Measurements from ENCODE around the gene XRCC1.
"Not testable (repeated sequence)": the region's sequence is repeated elsewhere in the genome, so short reads cannot be mapped to it uniquely, and the experiment has no call there.

XRCC1 gene

GRCh38 chr19:43541920-43542650, 33.2 kb downstream of the XRCC1 start:
- DNase-seq, result no peak

GRCh38 chr19:43540381-43540780, 34.9 kb downstream of the XRCC1 start:
- no peak for DNase-seq

DNA sequence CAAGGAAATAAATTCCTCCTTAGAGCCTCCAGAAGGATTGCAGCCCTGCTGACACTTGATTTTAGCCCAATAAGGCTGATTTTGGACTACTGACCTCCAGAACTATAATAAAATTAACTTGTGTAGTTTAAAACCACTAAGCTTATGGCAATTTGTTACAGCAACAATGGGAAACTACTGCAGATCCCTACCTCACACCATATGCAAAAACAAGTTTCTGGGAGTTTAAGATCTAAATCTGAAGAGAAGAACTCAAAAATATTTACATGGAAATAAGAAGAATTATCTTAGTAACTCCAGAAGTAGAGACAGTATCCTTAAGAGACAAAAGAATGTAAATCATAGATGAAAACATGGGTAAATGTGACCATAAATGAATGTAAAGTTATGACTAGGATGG, 36.4 kb downstream of the XRCC1 start:
- DNase-seq, result no peak

GRCh38 chr19:43534816-43535761, 40.2 kb downstream of the XRCC1 start:
- peak; percentile 42 for DNase-seq

DNA sequence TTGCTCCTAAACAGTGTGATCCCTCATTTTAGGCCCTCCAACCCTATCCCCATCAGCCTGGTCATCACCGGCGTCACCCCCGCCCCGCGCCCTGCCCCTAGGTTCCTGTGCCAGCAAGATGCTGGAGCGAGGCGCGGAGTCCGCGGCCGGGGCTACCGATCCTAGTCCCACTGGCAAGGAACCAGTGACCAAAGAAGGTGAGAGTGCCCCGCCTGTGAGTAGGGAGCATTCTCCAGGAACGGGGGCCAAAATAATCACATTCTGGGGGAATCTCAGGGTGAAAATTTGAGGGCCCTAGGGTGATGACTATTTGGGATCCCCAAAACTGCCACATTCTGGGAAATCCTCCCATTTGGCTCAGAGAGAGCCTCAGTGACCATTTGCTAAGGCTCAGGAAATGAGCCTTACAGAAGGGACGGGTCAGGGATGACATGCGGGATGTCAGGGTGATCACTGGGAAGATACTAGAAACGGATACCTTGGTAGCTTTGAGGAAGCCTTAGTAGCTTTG, 41.0 kb downstream of the XRCC1 start:
- DNase-seq, result no peak

DNA sequence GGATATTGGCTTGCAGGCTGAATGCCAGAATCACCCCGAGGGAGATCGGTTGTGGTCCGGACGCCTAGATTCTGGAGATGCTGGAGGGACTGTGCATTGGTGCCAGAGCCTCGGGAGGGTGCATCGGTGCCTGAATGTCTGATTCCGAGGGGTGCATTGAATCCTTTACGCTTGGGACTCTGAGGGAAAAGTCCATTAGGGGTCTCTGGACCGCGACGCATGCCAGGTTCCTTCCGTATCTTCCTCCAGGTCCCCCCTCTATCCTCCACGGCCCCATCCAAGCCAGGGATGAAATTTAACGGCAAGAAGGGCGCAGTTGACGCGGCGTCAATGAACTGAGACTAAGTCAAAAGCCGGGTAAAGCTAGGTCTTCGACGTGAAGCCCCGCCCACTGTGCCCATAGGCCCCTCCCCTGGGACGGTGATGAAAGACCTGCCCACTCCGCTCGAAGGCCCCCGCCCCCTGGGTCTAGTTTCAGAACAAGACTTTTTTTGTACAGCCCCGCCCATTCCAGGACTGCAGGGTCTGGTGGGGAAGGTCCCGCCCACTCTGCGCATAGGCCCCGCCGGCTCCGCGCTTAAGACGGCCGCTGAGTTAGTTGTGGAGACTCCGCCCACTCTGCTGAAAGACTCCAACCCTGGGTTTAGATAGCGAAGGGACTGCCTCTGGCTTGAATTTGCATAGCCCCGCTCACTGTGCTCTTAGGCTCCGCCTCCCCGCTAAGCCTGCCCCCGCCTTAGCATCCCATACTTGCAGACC, 41.6 kb downstream of the XRCC1 start:
- peak; percentile 89 for DNase-seq

GRCh38 chr19:43532962-43533545, 42.3 kb downstream of the XRCC1 start, which contains the start of gene ZNF575:
Gene ZNF575, plus strand, starts transcription at chr19:43533188. Its CDS starts 1,235 bp downstream, at chr19:43534423.
- peak; percentile 93 for DNase-seq

- peak; percentile 83 for DNase-seq
Measured at GRCh38 chr19:43532571-43532961, 42.8 kb downstream of the XRCC1 start.

GRCh38 chr19:43527860-43528622, 47.3 kb downstream of the XRCC1 start:
- DNase-seq, result peak; percentile 28

GRCh38 chr19:43526884-43527859, 48.2 kb downstream of the XRCC1 start, which contains the start of gene ETHE1:
Gene ETHE1, minus strand, starts transcription at chr19:43527201. Its CDS starts 24 bp downstream, at chr19:43527177.
- peak; percentile 16 for DNase-seq

DNA sequence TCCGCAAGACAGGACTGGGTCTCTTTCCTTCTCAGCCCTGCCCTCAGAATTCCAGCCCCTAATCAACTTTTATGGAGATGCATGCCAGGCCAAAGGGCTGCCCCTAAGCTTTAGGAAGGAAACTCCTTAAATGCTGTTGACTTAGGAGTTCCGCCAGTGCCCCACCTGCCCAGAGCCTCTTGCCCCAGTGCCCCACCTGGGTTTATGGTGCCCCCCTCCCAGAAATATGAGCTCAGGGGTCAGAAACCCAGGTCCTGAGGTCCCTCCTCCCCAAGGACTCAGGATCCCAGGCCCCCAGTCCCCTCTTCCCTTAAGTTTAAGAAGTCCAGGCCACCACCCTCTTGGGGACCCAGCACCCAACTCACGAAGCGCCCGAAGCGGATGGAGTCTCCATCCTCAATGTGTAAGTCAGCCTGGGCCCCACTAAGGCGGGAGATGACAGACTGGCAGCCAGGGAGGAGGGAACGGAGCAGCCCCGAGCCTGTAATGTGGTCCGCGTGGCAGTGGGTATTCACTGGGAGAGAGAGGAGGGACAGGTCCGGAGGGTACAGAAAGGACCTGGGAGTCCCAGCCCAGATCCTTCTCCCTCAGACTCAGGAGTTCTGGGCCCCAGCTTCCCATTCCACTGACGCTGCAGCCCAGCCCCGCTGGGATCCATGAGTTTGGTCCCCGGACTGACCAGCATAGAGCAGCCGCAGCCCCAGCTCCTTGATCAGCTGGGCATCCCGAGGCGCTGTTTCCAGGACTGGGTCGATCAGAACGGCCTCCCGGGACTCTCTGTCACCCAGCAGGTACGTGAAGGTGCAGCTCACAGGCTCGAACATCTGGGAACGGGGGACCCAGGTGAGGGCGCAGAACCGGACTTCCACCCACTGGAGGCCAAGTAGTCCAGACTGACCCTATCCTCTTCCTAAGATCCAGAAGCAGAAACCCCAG, 49.2 kb downstream of the XRCC1 start:
- DNase-seq, result no peak

GRCh38 chr19:43524922-43525835, 50.1 kb downstream of the XRCC1 start:
- DNase-seq, result no peak

DNA sequence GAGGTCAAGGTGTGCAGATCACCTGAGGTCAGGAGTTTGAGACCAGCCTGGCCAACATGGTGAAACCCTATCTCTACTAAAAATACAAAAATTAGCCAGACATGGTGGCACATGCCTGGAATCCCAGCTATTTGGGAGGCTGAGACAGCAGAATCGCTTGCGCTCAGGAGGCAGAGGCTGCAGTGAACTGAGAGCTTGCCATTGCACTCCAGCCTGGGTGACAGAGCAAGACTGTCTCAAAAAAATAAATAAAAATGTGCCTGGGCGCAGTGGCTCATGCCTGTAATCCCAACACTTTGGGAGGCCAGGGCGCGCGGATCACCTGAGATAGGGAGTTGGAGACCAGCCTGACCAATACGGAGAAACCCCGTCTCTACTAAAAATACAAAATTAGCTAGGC, 51.6 kb downstream of the XRCC1 start:
- not testable (repeated sequence) for DNase-seq

- no peak for DNase-seq
Measured at GRCh38 chr19:43522929-43523328, 52.4 kb downstream of the XRCC1 start.

DNA sequence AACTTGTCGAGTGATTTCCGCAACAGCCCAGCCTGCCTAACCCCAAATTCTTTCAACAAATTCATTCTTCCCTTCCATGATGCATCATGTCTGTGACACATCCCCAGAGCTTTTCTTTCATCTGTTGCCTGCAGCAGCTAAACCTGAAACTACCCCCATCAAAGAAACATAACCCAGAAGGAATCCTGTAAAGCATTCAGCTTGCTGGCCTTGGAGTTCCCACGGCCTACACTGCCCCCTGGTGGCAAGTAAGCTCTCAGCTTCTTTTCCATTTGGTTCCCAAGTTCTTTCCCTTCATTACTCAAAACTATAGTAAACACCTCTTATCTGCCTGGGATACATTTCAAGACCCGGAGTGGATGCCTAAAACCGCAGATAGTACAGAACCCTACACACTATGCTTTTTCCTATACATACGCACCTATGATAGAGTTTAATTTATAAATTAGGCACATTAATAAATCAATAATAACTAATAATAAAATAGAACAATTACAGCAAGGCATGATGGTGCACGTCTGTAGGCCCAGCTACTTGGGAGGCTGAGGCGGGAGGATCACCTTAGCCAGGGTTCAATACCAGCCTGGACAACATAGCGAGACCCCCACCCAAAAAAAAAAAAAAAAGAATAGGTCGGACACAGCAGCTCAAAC, 55.8 kb downstream of the XRCC1 start:
- no peak for DNase-seq

GRCh38 chr19:43518051-43518450, 57.3 kb downstream of the XRCC1 start:
- no peak for DNase-seq

DNA sequence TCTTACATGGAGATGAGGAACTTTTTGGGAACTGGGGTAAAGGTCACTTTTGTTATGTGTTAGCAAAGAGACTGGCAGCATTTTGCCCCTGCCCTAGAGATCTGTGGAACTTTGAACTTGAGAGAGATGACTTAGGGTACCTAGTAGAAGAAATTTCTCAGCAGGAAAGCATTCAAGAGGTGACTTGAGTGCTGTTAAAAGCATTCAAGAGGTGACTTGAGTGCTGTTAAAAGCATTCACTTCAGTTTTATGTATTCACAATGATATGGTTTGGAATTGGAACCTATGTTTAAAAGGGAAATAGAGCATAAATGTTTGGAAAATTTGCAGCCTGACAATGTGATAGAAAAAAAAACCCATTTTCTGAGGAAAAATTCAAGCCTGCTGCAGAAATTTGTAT, 62.9 kb downstream of the XRCC1 start:
- not testable (repeated sequence) for DNase-seq

All from SHP77 treated with DMSO at 0.1 percent for 48 hours (cell line).